Measurements from ENCODE around the gene DCLK2.

DCLK2 gene

GRCh38 chr4:150199056-150199455, 120.8 kb downstream of the DCLK2 start:
- Histone ChIP-seq H4K8ac (ENCODE audit: low read length) (no peak overlapping the region), H3K79me1 (replicated peaks; ENCODE audit: low read length, poor library complexity, severe bottlenecking) (no peaks in the 10 kb centered on the region)

GRCh38 chr4:150205016-150205415, 126.8 kb downstream of the DCLK2 start:
- no peaks in the 10 kb centered on the region for H3K36me3 ChIP-seq (ENCODE audit: control insufficient read depth in 1 of 2, insufficient read depth in 2 of 2, low read depth in 1 of 2, low read length in 2 of 2)
- H2AFZ ChIP-seq (ENCODE audit: low read depth, low read length): no peak overlapping the region
- no peak overlapping the region for H4K8ac ChIP-seq (ENCODE audit: low read length)
- DNase-seq: no peak
- no peak overlapping the region for H2BK15ac ChIP-seq (ENCODE audit: low read depth, poor library complexity, severe bottlenecking)
- H3K4me3 ChIP-seq (ENCODE audit: insufficient read depth in 1 of 2, low read depth in 1 of 2, low read length in 2 of 2): no peak overlapping the region
- no peak overlapping the region for H3K14ac ChIP-seq (ENCODE audit: low read length in 2 of 2)
- H3K4ac ChIP-seq (ENCODE audit: low read depth in 1 of 2, low read length in 2 of 2): no peak overlapping the region
- H4K91ac ChIP-seq (ENCODE audit: low read length): no peak overlapping the region
- no peak overlapping the region for H2AK5ac ChIP-seq (ENCODE audit: low read length, severe bottlenecking)
- no peak overlapping the region for H2BK120ac ChIP-seq (ENCODE audit: low read depth, low read length)
- no peak overlapping the region for H3K18ac ChIP-seq (ENCODE audit: low read depth in 1 of 2, low read length in 2 of 2)
- H2BK5ac ChIP-seq (ENCODE audit: low read depth, low read length, poor library complexity, severe bottlenecking): no peak overlapping the region
- H3K27me3 ChIP-seq (ENCODE audit: control insufficient read depth in 1 of 2, insufficient read depth in 1 of 2, low read length in 2 of 2): no peaks in the 10 kb centered on the region
- no peaks in the 10 kb centered on the region for H3K9me3 ChIP-seq (ENCODE audit: control insufficient read depth, low read length)
- H3K27ac ChIP-seq (ENCODE audit: low read length, poor library complexity, severe bottlenecking): no peak overlapping the region
- H2BK12ac ChIP-seq (ENCODE audit: low read length in 2 of 2): no peak overlapping the region
- H3K4me2 ChIP-seq (ENCODE audit: low read length, poor library complexity, severe bottlenecking): no peak overlapping the region
- no peak overlapping the region for H3K9ac ChIP-seq (ENCODE audit: low read length)
- peaks cover 2% of the 10 kb centered on the region for H3K79me1 ChIP-seq (replicated peaks; ENCODE audit: low read length, poor library complexity, severe bottlenecking)
- WGBS: 90% methylated on average over 1 of the region's 1 CpG
- no peak overlapping the region for H3K23ac ChIP-seq (ENCODE audit: low read length in 2 of 2)
- no peaks in the 10 kb centered on the region for H3K4me1 ChIP-seq (ENCODE audit: control insufficient read depth, insufficient read depth, low read depth, low read length)

More at GRCh38 chr4:150199056-150199455, 120.8 kb downstream of the DCLK2 start:
- Histone ChIP-seq H3K4me2 (ENCODE audit: low read length, poor library complexity, severe bottlenecking) (no peak overlapping the region), H3K4me3 (ENCODE audit: insufficient read depth in 1 of 2, low read depth in 1 of 2, low read length in 2 of 2) (no peak overlapping the region), H2BK15ac (ENCODE audit: low read depth, poor library complexity, severe bottlenecking) (no peak overlapping the region), H2BK120ac (ENCODE audit: low read depth, low read length) (no peak overlapping the region), H3K9ac (ENCODE audit: low read length) (no peak overlapping the region), H3K4me1 (ENCODE audit: control insufficient read depth, insufficient read depth, low read depth, low read length) (no peaks in the 10 kb centered on the region), H2AK5ac (ENCODE audit: low read length, severe bottlenecking) (no peak overlapping the region), H3K4ac (ENCODE audit: low read depth in 1 of 2, low read length in 2 of 2) (no peak overlapping the region), H3K9me3 (ENCODE audit: control insufficient read depth, low read length) (no peaks in the 10 kb centered on the region), H3K18ac (ENCODE audit: low read depth in 1 of 2, low read length in 2 of 2) (no peak overlapping the region), H3K23ac (ENCODE audit: low read length in 2 of 2) (no peak overlapping the region), H4K91ac (ENCODE audit: low read length) (no peak overlapping the region), H3K27ac (ENCODE audit: low read length, poor library complexity, severe bottlenecking) (no peak overlapping the region), H3K36me3 (ENCODE audit: control insufficient read depth in 1 of 2, insufficient read depth in 2 of 2, low read depth in 1 of 2, low read length in 2 of 2) (no peaks in the 10 kb centered on the region), H2BK5ac (ENCODE audit: low read depth, low read length, poor library complexity, severe bottlenecking) (no peak overlapping the region), H2AFZ (ENCODE audit: low read depth, low read length) (no peak overlapping the region), H2BK12ac (ENCODE audit: low read length in 2 of 2) (no peak overlapping the region), H3K27me3 (ENCODE audit: control insufficient read depth in 1 of 2, insufficient read depth in 1 of 2, low read length in 2 of 2) (no peaks in the 10 kb centered on the region), H3K14ac (ENCODE audit: low read length in 2 of 2) (no peak overlapping the region)
- WGBS: 71% methylated on average over 2 of the region's 2 CpGs
- peak; percentile 25 for DNase-seq

- DNase-seq: no peak
- H3K27me3 ChIP-seq (ENCODE audit: control insufficient read depth in 1 of 2, insufficient read depth in 1 of 2, low read length in 2 of 2): no peaks in the 10 kb centered on the region
- peaks cover 2% of the 10 kb centered on the region for H3K79me1 ChIP-seq (replicated peaks; ENCODE audit: low read length, poor library complexity, severe bottlenecking)
- no peak overlapping the region for H3K4ac ChIP-seq (ENCODE audit: low read depth in 1 of 2, low read length in 2 of 2)
- H2BK15ac ChIP-seq (ENCODE audit: low read depth, poor library complexity, severe bottlenecking): no peak overlapping the region
- no peak overlapping the region for H3K14ac ChIP-seq (ENCODE audit: low read length in 2 of 2)
- no CpG with 5 or more reads among the region's 2 CpGs for WGBS
- H2BK5ac ChIP-seq (ENCODE audit: low read depth, low read length, poor library complexity, severe bottlenecking): no peak overlapping the region
- no peak overlapping the region for H2AK5ac ChIP-seq (ENCODE audit: low read length, severe bottlenecking)
- H3K36me3 ChIP-seq (ENCODE audit: control insufficient read depth in 1 of 2, insufficient read depth in 2 of 2, low read depth in 1 of 2, low read length in 2 of 2): no peaks in the 10 kb centered on the region
- no peaks in the 10 kb centered on the region for H3K4me1 ChIP-seq (ENCODE audit: control insufficient read depth, insufficient read depth, low read depth, low read length)
- no peak overlapping the region for H3K4me2 ChIP-seq (ENCODE audit: low read length, poor library complexity, severe bottlenecking)
- H3K4me3 ChIP-seq (ENCODE audit: insufficient read depth in 1 of 2, low read depth in 1 of 2, low read length in 2 of 2): no peak overlapping the region
- H2AFZ ChIP-seq (ENCODE audit: low read depth, low read length): no peak overlapping the region
- no peak overlapping the region for H3K23ac ChIP-seq (ENCODE audit: low read length in 2 of 2)
- no peak overlapping the region for H4K8ac ChIP-seq (ENCODE audit: low read length)
- no peak overlapping the region for H4K91ac ChIP-seq (ENCODE audit: low read length)
- H2BK12ac ChIP-seq (ENCODE audit: low read length in 2 of 2): no peak overlapping the region
- no peak overlapping the region for H2BK120ac ChIP-seq (ENCODE audit: low read depth, low read length)
- H3K27ac ChIP-seq (ENCODE audit: low read length, poor library complexity, severe bottlenecking): no peak overlapping the region
- no peak overlapping the region for H3K9ac ChIP-seq (ENCODE audit: low read length)
- no peaks in the 10 kb centered on the region for H3K9me3 ChIP-seq (ENCODE audit: control insufficient read depth, low read length)
- H3K18ac ChIP-seq (ENCODE audit: low read depth in 1 of 2, low read length in 2 of 2): no peak overlapping the region
Measured at GRCh38 chr4:150206265-150206664, 128.0 kb downstream of the DCLK2 start.

DNA sequence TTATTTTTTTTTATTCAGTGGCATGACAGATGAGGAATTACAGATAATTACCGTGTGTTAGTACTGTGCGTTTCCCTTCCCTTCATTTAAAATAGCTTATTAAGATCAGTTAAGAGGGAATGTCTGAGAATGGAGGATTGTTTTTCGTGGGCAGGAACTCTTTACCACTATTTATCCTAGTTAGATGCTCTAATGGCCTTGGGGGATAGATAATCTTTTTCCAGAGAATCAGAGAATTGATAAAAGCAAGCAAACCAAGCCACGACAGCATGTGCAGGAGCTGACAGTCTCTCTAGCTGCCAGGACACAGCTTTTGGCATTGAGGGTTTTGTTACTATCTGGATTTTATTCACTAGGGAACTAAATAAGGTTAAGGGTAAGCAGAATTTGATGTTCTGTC, 128.7 kb downstream of the DCLK2 start:
- Histone ChIP-seq H2BK15ac (ENCODE audit: low read depth, poor library complexity, severe bottlenecking) (no peak overlapping the region), H3K36me3 (ENCODE audit: control insufficient read depth in 1 of 2, insufficient read depth in 2 of 2, low read depth in 1 of 2, low read length in 2 of 2) (no peaks in the 10 kb centered on the region), H3K4me1 (ENCODE audit: control insufficient read depth, insufficient read depth, low read depth, low read length) (no peaks in the 10 kb centered on the region), H3K18ac (ENCODE audit: low read depth in 1 of 2, low read length in 2 of 2) (no peak overlapping the region), H3K4me3 (ENCODE audit: insufficient read depth in 1 of 2, low read depth in 1 of 2, low read length in 2 of 2) (no peak overlapping the region), H3K4ac (ENCODE audit: low read depth in 1 of 2, low read length in 2 of 2) (no peak overlapping the region), H3K14ac (ENCODE audit: low read length in 2 of 2) (no peak overlapping the region), H4K8ac (ENCODE audit: low read length) (no peak overlapping the region), H3K4me2 (ENCODE audit: low read length, poor library complexity, severe bottlenecking) (no peak overlapping the region), H2AFZ (ENCODE audit: low read depth, low read length) (no peak overlapping the region), H3K9ac (ENCODE audit: low read length) (no peak overlapping the region), H3K79me1 (replicated peaks; ENCODE audit: low read length, poor library complexity, severe bottlenecking) (peaks cover 2% of the 10 kb centered on the region), H2BK12ac (ENCODE audit: low read length in 2 of 2) (no peak overlapping the region), H3K23ac (ENCODE audit: low read length in 2 of 2) (no peak overlapping the region), H2BK5ac (ENCODE audit: low read depth, low read length, poor library complexity, severe bottlenecking) (no peak overlapping the region), H3K27me3 (ENCODE audit: control insufficient read depth in 1 of 2, insufficient read depth in 1 of 2, low read length in 2 of 2) (no peaks in the 10 kb centered on the region), H2BK120ac (ENCODE audit: low read depth, low read length) (no peak overlapping the region), H4K91ac (ENCODE audit: low read length) (no peak overlapping the region), H3K9me3 (ENCODE audit: control insufficient read depth, low read length) (no peaks in the 10 kb centered on the region), H2AK5ac (ENCODE audit: low read length, severe bottlenecking) (no peak overlapping the region), H3K27ac (ENCODE audit: low read length, poor library complexity, severe bottlenecking) (no peak overlapping the region)
- 86% methylated on average over 3 of the region's 4 CpGs for WGBS
- no peak for DNase-seq
